Measurements from ENCODE around the gene PARD3B. TPM values are rescaled to one million over a fixed set of nuclear protein-coding genes. Genes with fewer than 3 reads are reported as not detected.
A peak's percentile ranks its signal among the peaks of the same experiment; 100 is the strongest.

Gene PARD3B
- total and polyA plus RNA-seq, 7 donors = 3.2 to 64.0 (median 42.5) TPM

DNA sequence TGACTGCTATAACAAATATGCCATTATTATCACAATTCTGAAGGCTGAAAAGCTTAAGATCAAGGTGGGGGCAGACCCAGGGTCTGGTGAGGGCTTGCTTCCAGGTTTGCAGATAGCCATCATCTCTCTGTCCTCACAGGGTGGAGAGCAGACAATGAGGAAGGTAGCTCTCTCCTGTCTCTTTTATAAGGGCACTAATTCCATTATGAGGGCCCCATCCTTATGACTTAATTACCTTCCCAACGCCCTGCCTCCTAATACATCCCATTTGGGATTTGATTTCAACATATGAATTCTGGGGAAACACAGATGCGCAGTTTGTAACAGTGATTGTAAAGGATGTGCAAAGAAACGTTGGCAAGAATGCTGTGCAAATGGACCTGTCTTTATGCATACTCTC is 44.8 kb downstream of the PARD3B start:
- no peaks in the 10 kb centered on the region for H3K9me3 ChIP-seq
- no peaks in the 10 kb centered on the region for H3K36me3 ChIP-seq
- DNase-seq = no peak
- H3K4me1 ChIP-seq = peaks cover 0 to 22% (median 8%) of the 10 kb centered on the region in 4 donors
- H3K27me3 ChIP-seq = no peaks in the 10 kb centered on the region
- intact Hi-C loops (cut with DNase I) = no loop called here
- no peak overlapping the region for H3K27ac ChIP-seq
- no peak for TF ChIP-seq EP300 (IDR thresholded peaks at IDR 0.05)
- TF ChIP-seq POLR2AphosphoS5 (IDR thresholded peaks at IDR 0.05) = no peak
- TF ChIP-seq, protein P1, sequence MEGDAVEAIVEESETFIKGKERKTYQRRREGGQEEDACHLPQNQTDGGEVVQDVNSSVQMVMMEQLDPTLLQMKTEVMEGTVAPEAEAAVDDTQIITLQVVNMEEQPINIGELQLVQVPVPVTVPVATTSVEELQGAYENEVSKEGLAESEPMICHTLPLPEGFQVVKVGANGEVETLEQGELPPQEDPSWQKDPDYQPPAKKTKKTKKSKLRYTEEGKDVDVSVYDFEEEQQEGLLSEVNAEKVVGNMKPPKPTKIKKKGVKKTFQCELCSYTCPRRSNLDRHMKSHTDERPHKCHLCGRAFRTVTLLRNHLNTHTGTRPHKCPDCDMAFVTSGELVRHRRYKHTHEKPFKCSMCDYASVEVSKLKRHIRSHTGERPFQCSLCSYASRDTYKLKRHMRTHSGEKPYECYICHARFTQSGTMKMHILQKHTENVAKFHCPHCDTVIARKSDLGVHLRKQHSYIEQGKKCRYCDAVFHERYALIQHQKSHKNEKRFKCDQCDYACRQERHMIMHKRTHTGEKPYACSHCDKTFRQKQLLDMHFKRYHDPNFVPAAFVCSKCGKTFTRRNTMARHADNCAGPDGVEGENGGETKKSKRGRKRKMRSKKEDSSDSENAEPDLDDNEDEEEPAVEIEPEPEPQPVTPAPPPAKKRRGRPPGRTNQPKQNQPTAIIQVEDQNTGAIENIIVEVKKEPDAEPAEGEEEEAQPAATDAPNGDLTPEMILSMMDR (IDR thresholded peaks at IDR 0.05) = no peak
- TF ChIP-seq POLR2A (IDR thresholded peaks at IDR 0.05) = no peak
- 83 to 87% methylated on average over 3 of the region's 3 CpGs for WGBS, 2 donors
- no peak overlapping the region for H3K4me3 ChIP-seq

DNA sequence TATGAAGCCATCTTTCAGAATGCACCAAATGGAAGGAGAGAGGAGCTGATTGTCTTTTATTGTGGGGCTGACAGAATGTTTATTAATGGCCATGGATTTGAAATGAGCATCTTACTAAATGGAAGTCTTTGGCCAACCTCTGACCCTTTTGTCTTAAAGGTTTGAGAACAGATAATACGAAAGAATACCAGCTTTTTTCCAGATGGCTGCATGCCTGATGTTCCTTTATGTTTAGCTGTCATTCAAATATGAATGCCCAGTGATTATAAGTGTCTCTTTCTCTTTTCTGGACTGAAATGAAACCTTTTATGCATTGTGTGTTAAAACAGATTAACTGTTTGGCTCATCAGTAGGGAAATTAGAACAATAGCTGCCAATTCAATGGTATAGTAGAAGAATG is 46.0 kb downstream of the PARD3B start:
- DNase-seq = no peak
- no peak overlapping the region for H3K4me3 ChIP-seq
- intact Hi-C loops (cut with DNase I) = no loop called here
- H3K27me3 ChIP-seq = no peaks in the 10 kb centered on the region
- no peak overlapping the region for H3K27ac ChIP-seq
- no peaks in the 10 kb centered on the region for H3K9me3 ChIP-seq
- H3K36me3 ChIP-seq = no peaks in the 10 kb centered on the region
- WGBS, 2 donors = 83 to 90% methylated on average over 1 of the region's 1 CpG
- TF ChIP-seq POLR2AphosphoS5 (IDR thresholded peaks at IDR 0.05) (no peak), EP300 (IDR thresholded peaks at IDR 0.05) (no peak), POLR2A (IDR thresholded peaks at IDR 0.05) (no peak)
- TF ChIP-seq, protein P1 (IDR thresholded peaks at IDR 0.05) = no peak
- peaks cover 0 to 17% (median 6%) of the 10 kb centered on the region in 4 donors for H3K4me1 ChIP-seq

DNA sequence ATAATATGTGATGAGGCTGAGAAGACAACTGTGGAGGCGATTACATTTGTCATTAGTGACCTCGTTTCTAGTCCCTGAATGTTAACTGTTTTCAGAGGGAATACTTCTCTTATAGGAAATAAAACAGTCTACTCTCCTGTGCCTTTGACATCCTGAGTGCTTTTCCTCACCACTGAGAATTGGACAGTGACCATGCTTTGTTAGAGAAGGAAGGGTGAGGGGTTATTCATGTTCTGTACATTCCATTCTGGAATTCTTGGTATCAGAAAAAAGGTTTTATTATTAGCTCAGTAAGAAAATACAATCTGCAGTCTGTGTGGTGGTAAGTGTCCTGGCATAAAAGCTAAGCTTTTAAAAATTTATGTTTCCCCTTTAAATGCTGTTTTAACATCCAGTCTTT is 58.8 kb downstream of the PARD3B start:
- intact Hi-C loops (cut with DNase I) = no loop called here
- no peak for DNase-seq
- WGBS, 2 donors = 72 to 75% methylated on average over 2 of the region's 2 CpGs
- H3K27me3 ChIP-seq = no peaks in the 10 kb centered on the region
- TF ChIP-seq POLR2AphosphoS5 (IDR thresholded peaks at IDR 0.05) (no peak), EP300 (IDR thresholded peaks at IDR 0.05) (no peak), POLR2A (IDR thresholded peaks at IDR 0.05) (no peak)
- TF ChIP-seq, protein P1 (IDR thresholded peaks at IDR 0.05) = no peak
- H3K27ac ChIP-seq = peak overlapping the region; percentile 45 to 68 (median 58)
- no peak overlapping the region for H3K4me3 ChIP-seq
- peaks cover 0 to 70% (median 63%) of the 10 kb centered on the region in 4 donors for H3K4me1 ChIP-seq
- no peaks in the 10 kb centered on the region for H3K36me3 ChIP-seq
- no peaks in the 10 kb centered on the region for H3K9me3 ChIP-seq

DNA sequence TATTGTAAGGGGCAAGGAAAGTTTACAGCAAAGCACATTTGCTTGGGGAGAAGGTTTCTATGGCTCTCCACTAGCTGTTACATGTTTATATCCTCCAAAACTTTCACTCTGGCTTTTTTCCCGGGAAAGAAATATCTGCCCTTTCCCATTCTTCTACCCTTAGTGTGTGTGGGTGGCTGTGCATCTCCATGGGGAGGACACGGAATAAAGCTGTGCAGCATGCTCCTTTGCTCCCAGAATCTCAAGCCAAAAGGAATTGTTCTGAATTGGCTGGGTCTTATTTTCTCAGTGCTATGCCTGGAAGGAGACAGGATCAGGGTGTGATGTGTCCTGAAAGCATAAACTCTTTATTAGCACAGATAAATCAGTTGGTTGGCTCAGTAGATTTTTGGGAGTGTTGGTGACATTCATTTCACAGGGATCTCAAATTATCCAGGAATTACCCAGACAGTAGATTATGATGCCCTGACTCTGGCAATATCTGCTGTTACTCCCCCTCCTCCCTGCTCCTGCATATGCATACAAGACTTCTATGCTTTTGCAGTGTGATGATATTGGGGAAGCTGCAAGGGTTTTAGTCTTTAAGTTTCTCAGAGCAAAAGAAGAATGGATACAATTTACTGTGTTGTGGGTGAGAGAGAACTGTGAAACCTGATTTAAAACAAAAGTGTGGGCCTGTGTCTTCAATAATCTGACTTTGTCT is 63.1 kb downstream of the PARD3B start:
- 67% methylated on average over 2 of the region's 2 CpGs for WGBS, 2 donors
- H3K4me1 ChIP-seq = peaks cover 0 to 92% (median 81%) of the 10 kb centered on the region in 4 donors
- intact Hi-C loops (cut with DNase I) = no loop called here

DNA sequence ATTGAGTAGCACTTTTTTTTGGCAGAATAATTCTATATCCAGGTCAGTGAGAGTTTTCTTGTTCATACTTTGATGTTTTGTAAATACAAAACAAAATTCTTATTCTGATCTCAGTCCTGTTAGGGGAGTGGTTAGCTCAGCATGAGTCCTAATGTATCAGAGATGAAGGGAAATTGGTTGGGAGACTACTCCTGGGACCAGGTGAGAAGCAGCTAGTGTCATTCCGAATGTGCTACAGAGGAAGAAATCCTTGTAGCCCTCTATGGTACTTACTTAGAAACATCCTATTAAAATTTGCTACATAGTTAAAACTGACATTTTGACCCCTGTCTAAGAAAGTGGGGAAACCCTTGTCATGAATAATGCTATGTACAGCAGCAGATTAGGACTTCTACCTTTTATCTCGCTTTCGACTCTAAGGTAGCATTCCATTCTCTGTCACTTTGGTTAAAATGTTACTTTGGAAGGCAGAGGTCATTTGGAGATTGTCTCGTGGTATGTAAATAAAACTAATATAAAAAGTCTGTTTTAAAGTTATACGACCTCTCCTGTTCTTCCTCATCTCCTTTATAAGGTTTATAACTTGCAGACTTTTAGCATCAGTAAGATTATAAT is 65.8 kb downstream of the PARD3B start:
- Histone ChIP-seq H3K9me3 (no peaks in the 10 kb centered on the region), H3K4me1 (peaks cover 0 to 83% (median 62%) of the 10 kb centered on the region in 4 donors), H3K27ac (peak overlapping the region in 3 of 4 donors; percentile 48 to 68 (median 65)), H3K4me3 (no peak overlapping the region), H3K27me3 (no peaks in the 10 kb centered on the region), H3K36me3 (no peaks in the 10 kb centered on the region)
- WGBS, 2 donors = 21 to 60% methylated on average over 5 of the region's 5 CpGs
- intact Hi-C loops (cut with DNase I) = no loop called here
- no peak for DNase-seq
- TF ChIP-seq EP300 (IDR thresholded peaks at IDR 0.05) = no peak
- TF ChIP-seq POLR2AphosphoS5 (IDR thresholded peaks at IDR 0.05) = no peak
- TF ChIP-seq, protein P1 (IDR thresholded peaks at IDR 0.05) = no peak
- no peak for TF ChIP-seq POLR2A (IDR thresholded peaks at IDR 0.05)

More for the DNA sequence above, 63.1 kb downstream of the PARD3B start:
- no peak overlapping the region for H3K4me3 ChIP-seq
- H3K27ac ChIP-seq = peak overlapping the region in 3 of 4 donors; percentile 58 to 68 (median 65)
- H3K9me3 ChIP-seq = no peaks in the 10 kb centered on the region
- DNase-seq = no peak
- TF ChIP-seq POLR2A (IDR thresholded peaks at IDR 0.05) = no peak
- TF ChIP-seq POLR2AphosphoS5 (IDR thresholded peaks at IDR 0.05) = peak in 3 of 4 donors; percentile 14 to 37 (median 20)
- H3K27me3 ChIP-seq = no peaks in the 10 kb centered on the region
- no peaks in the 10 kb centered on the region for H3K36me3 ChIP-seq

Data from sigmoid colon (tissue), 7 donors.